Measurements from ENCODE around the gene FBLN2. TPM values are rescaled to one million over a fixed set of nuclear protein-coding genes. Genes with fewer than 3 reads are reported as not detected.

Gene FBLN2
- total RNA-seq, 4 donors from 2014 or later, result 25.3 to 93.8 (median 47.6) TPM

DNA sequence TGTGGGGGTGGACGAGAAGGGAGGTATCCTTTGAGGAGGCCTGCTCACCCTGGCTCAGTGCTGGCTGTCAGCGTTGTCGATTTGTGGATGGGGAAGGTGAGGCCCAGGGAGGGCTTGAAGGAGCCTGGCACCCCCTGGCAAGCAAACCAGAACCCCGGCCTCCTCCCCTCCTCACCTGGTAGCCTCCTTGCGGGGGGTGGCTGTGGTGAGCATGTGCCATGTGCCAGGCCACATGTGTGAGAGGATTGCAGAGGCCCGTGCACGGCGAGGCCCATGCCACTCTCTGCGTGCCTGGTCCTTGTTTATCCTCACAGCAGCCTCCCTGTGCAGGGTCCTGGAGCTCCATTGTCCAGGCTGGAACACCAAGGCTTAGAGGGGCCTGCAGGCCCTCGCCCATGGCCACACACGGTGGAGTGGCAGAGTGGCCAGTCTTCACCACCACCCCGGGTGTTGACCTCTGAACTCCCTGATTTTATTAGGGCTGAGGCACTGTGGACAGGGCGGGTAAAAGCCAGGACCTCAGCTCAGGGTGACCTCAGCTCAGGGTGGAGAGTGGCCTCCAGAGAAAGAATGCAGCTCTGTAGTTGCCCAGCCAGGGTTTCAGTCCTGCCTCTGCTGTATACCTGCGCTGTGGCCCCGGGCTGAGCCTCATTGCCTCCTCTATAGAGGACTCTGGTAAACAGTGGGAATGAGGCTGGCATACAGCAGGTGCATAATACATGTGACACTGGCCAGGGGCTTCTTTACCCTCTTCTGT, 39.7 kb upstream of the FBLN2 start:
- H3K4me1 ChIP-seq, result peaks cover 27% of the 10 kb centered on the region
- TF ChIP-seq POLR2A (IDR thresholded peaks at IDR 0.05) (no peak), EP300 (IDR thresholded peaks at IDR 0.05) (no peak)
- TF ChIP-seq, protein P1, sequence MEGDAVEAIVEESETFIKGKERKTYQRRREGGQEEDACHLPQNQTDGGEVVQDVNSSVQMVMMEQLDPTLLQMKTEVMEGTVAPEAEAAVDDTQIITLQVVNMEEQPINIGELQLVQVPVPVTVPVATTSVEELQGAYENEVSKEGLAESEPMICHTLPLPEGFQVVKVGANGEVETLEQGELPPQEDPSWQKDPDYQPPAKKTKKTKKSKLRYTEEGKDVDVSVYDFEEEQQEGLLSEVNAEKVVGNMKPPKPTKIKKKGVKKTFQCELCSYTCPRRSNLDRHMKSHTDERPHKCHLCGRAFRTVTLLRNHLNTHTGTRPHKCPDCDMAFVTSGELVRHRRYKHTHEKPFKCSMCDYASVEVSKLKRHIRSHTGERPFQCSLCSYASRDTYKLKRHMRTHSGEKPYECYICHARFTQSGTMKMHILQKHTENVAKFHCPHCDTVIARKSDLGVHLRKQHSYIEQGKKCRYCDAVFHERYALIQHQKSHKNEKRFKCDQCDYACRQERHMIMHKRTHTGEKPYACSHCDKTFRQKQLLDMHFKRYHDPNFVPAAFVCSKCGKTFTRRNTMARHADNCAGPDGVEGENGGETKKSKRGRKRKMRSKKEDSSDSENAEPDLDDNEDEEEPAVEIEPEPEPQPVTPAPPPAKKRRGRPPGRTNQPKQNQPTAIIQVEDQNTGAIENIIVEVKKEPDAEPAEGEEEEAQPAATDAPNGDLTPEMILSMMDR (IDR thresholded peaks at IDR 0.05), result no peak
- H3K27ac ChIP-seq, result no peak overlapping the region
- no peaks in the 10 kb centered on the region for H3K9me3 ChIP-seq
- no peak overlapping the region for H3K4me3 ChIP-seq
- no peaks in the 10 kb centered on the region for H3K27me3 ChIP-seq
- DNase-seq (ENCODE audit: low spot score in 2 of 2), result peak in 1 of 2 donors; percentile 61
- WGBS, result 99% methylated on average over 7 of the region's 15 CpGs
- H3K36me3 ChIP-seq, result no peaks in the 10 kb centered on the region

DNA sequence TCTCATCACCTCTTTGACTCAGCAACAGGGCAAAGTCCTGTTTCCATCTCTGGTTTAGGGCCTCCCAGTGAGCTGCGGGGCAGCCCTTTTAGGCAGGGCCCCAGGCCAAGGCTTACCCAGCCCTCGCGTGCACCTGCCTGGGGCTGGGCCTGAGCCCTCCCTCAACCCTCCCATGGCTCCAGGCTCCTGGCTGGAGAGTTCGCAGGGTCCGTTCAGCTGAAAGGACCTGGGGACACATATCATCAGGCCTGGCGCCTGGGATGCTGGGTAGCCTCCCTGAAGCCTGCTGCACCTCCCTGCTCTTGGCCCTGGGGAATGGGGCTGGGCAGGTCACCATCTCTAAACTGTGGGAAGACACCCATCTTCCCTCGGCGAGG, 39.1 kb upstream of the FBLN2 start:
- no peak overlapping the region for H3K4me3 ChIP-seq
- 60% methylated on average over 2 of the region's 8 CpGs for WGBS
- no peak for TF ChIP-seq POLR2AphosphoS5 (IDR thresholded peaks at IDR 0.05)
- TF ChIP-seq, protein P1 (IDR thresholded peaks at IDR 0.05), result no peak
- TF ChIP-seq POLR2A (IDR thresholded peaks at IDR 0.05), result no peak
- TF ChIP-seq EP300 (IDR thresholded peaks at IDR 0.05), result no peak
- H3K4me1 ChIP-seq, result peaks cover 33% of the 10 kb centered on the region
- H3K36me3 ChIP-seq, result no peaks in the 10 kb centered on the region
- DNase-seq (ENCODE audit: low spot score in 2 of 2), result no peak
- no peaks in the 10 kb centered on the region for H3K9me3 ChIP-seq
- H3K27ac ChIP-seq, result no peak overlapping the region
- no peaks in the 10 kb centered on the region for H3K27me3 ChIP-seq

DNA sequence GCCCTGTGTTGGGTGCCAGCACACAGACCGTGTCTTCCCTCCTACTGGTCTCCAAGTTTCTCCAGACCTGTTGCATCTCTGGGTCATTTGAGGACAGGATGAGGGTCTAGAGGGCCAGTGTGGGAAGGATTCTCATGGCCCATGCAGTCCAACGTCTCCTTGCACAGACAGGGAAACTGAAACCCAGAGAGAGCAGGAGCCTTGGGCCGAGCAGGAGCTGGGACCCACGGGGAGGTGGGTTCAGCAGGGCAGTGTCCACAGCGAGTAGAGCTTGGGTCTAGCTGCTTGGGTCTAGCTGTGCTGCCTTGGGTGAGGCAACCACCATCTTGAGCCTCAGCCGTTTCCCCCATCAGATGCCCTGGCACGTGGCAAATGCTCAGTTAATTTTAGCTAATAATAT, 36.5 kb upstream of the FBLN2 start:
- no peak for DNase-seq (ENCODE audit: low spot score in 2 of 2)
- Histone ChIP-seq H3K9me3 (no peaks in the 10 kb centered on the region), H3K4me1 (peaks cover 50% of the 10 kb centered on the region), H3K36me3 (no peaks in the 10 kb centered on the region), H3K4me3 (no peak overlapping the region), H3K27me3 (no peaks in the 10 kb centered on the region), H3K27ac (peak overlapping the region; percentile 82)
- TF ChIP-seq POLR2A (IDR thresholded peaks at IDR 0.05) (no peak), EP300 (IDR thresholded peaks at IDR 0.05) (no peak), POLR2AphosphoS5 (IDR thresholded peaks at IDR 0.05) (no peak)
- TF ChIP-seq, protein P1 (IDR thresholded peaks at IDR 0.05), result no peak
- 83% methylated on average over 7 of the region's 7 CpGs for WGBS

DNA sequence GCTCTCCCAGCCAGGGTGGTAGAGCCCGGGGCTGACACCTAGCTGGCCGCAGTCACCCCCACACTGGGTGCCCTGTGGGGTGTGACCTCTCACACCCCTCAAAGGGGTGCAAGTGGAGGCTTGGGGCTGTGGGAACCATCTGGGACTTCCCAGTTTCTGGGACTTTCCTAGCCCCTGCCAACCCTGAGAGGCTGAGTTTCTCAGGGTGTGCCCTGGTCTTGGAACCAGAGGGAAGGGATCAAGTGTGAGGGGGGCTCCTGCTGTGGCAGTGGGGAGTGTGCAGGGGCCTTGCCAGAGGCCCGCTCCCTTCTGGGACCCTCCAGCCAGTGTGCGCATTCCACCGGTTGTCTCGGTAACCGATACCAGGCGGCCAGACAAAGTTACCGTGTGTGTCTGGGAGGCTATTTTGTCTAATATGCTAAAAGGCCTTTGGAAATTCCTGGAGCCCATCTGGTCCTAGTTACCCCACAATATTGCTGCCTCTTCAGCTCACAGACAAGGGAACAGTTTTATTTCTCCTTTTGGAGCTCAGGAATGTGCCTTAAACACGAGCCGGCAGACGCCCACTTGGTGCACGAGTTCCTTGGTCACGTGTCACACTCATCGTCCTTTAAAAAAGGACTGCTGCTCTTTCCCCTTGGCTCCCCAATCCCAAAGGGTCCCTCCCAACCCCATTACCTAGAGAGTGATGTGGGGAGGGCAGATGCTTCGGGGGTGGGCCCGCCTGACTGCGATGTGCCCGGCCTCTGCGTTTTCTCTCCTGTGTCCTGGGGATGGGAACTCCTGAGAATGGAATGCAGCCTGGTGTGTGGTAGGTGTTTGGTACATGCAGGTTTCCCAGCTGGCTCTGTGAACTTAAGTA, 35.6 kb upstream of the FBLN2 start:
- H3K36me3 ChIP-seq, result no peaks in the 10 kb centered on the region
- no peaks in the 10 kb centered on the region for H3K9me3 ChIP-seq
- no peak overlapping the region for H3K4me3 ChIP-seq
- 56% methylated on average over 16 of the region's 20 CpGs for WGBS
- peak overlapping the region; percentile 82 for H3K27ac ChIP-seq
- no peaks in the 10 kb centered on the region for H3K27me3 ChIP-seq
- peak in 1 of 2 donors; percentile 83 for DNase-seq (ENCODE audit: low spot score in 2 of 2)
- TF ChIP-seq EP300 (IDR thresholded peaks at IDR 0.05), result no peak
- TF ChIP-seq, protein P1 (IDR thresholded peaks at IDR 0.05), result no peak
- TF ChIP-seq POLR2AphosphoS5 (IDR thresholded peaks at IDR 0.05), result no peak
- TF ChIP-seq POLR2A (IDR thresholded peaks at IDR 0.05), result no peak
- peaks cover 52% of the 10 kb centered on the region for H3K4me1 ChIP-seq

DNA sequence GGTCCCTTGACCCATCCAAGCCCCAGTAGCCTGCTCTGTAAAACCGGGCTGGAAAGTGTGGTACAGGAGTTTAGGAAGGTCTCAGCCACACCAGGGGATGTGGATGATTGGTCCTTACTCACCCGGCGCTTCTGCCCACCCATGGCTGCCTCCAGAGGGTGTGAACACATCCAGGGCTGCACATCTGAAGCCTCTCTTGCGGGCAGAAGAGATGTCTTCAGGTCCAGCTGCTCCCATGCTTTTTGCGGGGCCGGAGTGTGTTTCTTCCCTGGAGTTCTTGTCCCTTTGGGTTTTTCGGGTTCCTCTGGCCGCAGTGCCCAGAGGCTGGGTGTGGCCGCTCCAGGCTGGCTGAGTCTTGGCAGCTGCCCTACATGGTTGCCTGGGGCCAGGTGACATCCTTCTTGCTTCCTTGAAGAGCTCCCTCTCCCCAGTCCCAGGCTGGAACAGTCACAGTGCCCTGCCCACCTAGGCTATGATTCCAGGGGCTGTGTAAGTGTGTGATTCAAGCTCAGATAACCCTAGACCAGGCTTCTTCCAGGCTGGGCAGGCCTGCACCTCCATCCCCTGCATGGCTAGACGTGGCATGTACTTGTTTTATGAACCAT, 34.9 kb upstream of the FBLN2 start:
- no peak for DNase-seq (ENCODE audit: low spot score in 2 of 2)
- no peaks in the 10 kb centered on the region for H3K36me3 ChIP-seq
- H3K27me3 ChIP-seq, result no peaks in the 10 kb centered on the region
- H3K4me3 ChIP-seq, result no peak overlapping the region
- peaks cover 57% of the 10 kb centered on the region for H3K4me1 ChIP-seq
- H3K27ac ChIP-seq, result peak overlapping the region; percentile 82
- TF ChIP-seq EP300 (IDR thresholded peaks at IDR 0.05) (no peak), POLR2AphosphoS5 (IDR thresholded peaks at IDR 0.05) (no peak), POLR2A (IDR thresholded peaks at IDR 0.05) (no peak)
- TF ChIP-seq, protein P1 (IDR thresholded peaks at IDR 0.05), result no peak
- no peaks in the 10 kb centered on the region for H3K9me3 ChIP-seq
- WGBS, result 40% methylated on average over 5 of the region's 10 CpGs

All from suprapubic skin (tissue), 4 donors.